Omental fat pad (tissue), 4 donors: Measurements from ENCODE around the gene ACOT2. TPM values are rescaled to one million over a fixed set of nuclear protein-coding genes. Genes with fewer than 3 reads are reported as not detected.
"Not testable (repeated sequence)": the region's sequence is repeated elsewhere in the genome, so short reads cannot be mapped to it uniquely, and the experiment has no call there.

Experiments used
- ATAC-seq: fragments of 150-250 bp; one replicate; pipeline ENCODE4 v1.9.1; 2016; ENCODE audit warnings: mild to moderate bottlenecking, moderate library complexity; ENCODE audit not compliant: low FRiP score
- DNase-seq: peaks from one replicate; pipeline ENCODE4 v3.0.0-alpha.2; 2019; ENCODE audit warnings: low spot score
- CTCF ChIP-seq, 3 donors: fragments of 450-650 bp; IDR thresholded peaks; one replicate each; pipeline ENCODE4 v1.5.1; 2016 to 2017; ENCODE audit warnings: antibody characterized with exemption in 3 of 3, mild to moderate bottlenecking in 3 of 3, moderate library complexity in 2 of 3
- total RNA-seq, 4 donors: library from RNA; depleted of rRNA; stranded (reverse); fragments of >200 nt; gene quantifications; one replicate each; pipeline ENCODE4 v1.1.0, GENCODE V29; 2016

ACOT2 gene
- total RNA-seq, 4 donors from 2014 or later: 22.8 to 238 (median 99.4) TPM

- TF ChIP-seq CTCF (IDR thresholded peaks at IDR 0.05): no peak
- no peak for ATAC-seq
- DNase-seq: no peak
Observed at GRCh38 chr14:73553845-73554244, 15.2 kb upstream of the ACOT2 start.

GRCh38 chr14:73557201-73557600 is 11.8 kb upstream of the ACOT2 start:
- not testable (repeated sequence) for ATAC-seq

GRCh38 chr14:73558238-73558637 is 10.8 kb upstream of the ACOT2 start:
- not testable (repeated sequence) for ATAC-seq, DNase-seq

More at GRCh38 chr14:73557201-73557600, 11.8 kb upstream of the ACOT2 start:
- not testable (repeated sequence) for DNase-seq

- not testable (repeated sequence) for DNase-seq, ATAC-seq
Observed at GRCh38 chr14:73562256-73562655, 6.8 kb upstream of the ACOT2 start.

- DNase-seq, ATAC-seq: not testable (repeated sequence)
Observed at GRCh38 chr14:73562696-73563095, 6.3 kb upstream of the ACOT2 start.

GRCh38 chr14:73566431-73566830 is 2.6 kb upstream of the ACOT2 start:
- not testable (repeated sequence) for DNase-seq, ATAC-seq

- not testable (repeated sequence) for ATAC-seq, DNase-seq
Observed at GRCh38 chr14:73566935-73567334, 2.1 kb upstream of the ACOT2 start.

GRCh38 chr14:73567358-73567757 is 1.7 kb upstream of the ACOT2 start:
- ATAC-seq: no peak

GRCh38 chr14:73567951-73568885 is 795 bp upstream of the ACOT2 start:
- ATAC-seq (no peak), DNase-seq (no peak)
- TF ChIP-seq CTCF (IDR thresholded peaks at IDR 0.05): no peak

More at GRCh38 chr14:73567358-73567757, 1.7 kb upstream of the ACOT2 start:
- DNase-seq: no peak
- no peak for TF ChIP-seq CTCF (IDR thresholded peaks at IDR 0.05)

- not testable (repeated sequence) for DNase-seq, ATAC-seq
Observed at GRCh38 chr14:73568886-73569184, 178 bp upstream of the ACOT2 start.

- DNase-seq: not testable (repeated sequence)
Observed at GRCh38 chr14:73570913-73571312, 1.9 kb downstream of the ACOT2 start.

GRCh38 chr14:73573034-73573433 is 4.0 kb downstream of the ACOT2 start:
- ATAC-seq, DNase-seq: not testable (repeated sequence)

More at GRCh38 chr14:73570913-73571312, 1.9 kb downstream of the ACOT2 start:
- ATAC-seq: not testable (repeated sequence)

- not testable (repeated sequence) for DNase-seq, ATAC-seq
Observed at GRCh38 chr14:73573740-73574139, 4.7 kb downstream of the ACOT2 start.

GRCh38 chr14:73574251-73574650 is 5.2 kb downstream of the ACOT2 start:
- not testable (repeated sequence) for DNase-seq

More at GRCh38 chr14:73574251-73574650, 5.2 kb downstream of the ACOT2 start:
- not testable (repeated sequence) for ATAC-seq
